HG03442 (cell line): Measurements from ENCODE around the gene CAPN8.

Source experiments
- ATAC-seq: cut with Tn5 transposase; IDR thresholded peaks from one replicate; pipeline ENCODE4 v1.9.1; 2021; ENCODE audit warnings: mild to moderate bottlenecking, moderate library complexity; ENCODE audit not compliant: unreplicated experiment

CAPN8 gene

GRCh38 chr1:223702735-223703667, 37.5 kb upstream of the CAPN8 start:
- no peak for ATAC-seq

- peak; percentile 35 for ATAC-seq
Measured at GRCh38 chr1:223700942-223701637, 35.6 kb upstream of the CAPN8 start.

GRCh38 chr1:223700388-223700918, 35.0 kb upstream of the CAPN8 start:
- ATAC-seq = no peak

GRCh38 chr1:223695941-223696340, 30.4 kb upstream of the CAPN8 start:
- no peak for ATAC-seq

GRCh38 chr1:223695014-223695548, 29.6 kb upstream of the CAPN8 start:
- no peak for ATAC-seq

- ATAC-seq = no peak
Measured at GRCh38 chr1:223691121-223691520, 25.6 kb upstream of the CAPN8 start.

GRCh38 chr1:223684488-223684792, 18.9 kb upstream of the CAPN8 start:
- ATAC-seq = no peak

GRCh38 chr1:223683586-223684487, 18.3 kb upstream of the CAPN8 start:
- no peak for ATAC-seq

GRCh38 chr1:223682502-223682901, 17.0 kb upstream of the CAPN8 start:
- no peak for ATAC-seq

GRCh38 chr1:223680188-223680587, 14.7 kb upstream of the CAPN8 start:
- no peak for ATAC-seq

- ATAC-seq = no peak
Measured at GRCh38 chr1:223678841-223679240, 13.3 kb upstream of the CAPN8 start.

GRCh38 chr1:223674119-223674890, 8.8 kb upstream of the CAPN8 start:
- no peak for ATAC-seq

- ATAC-seq = no peak
Measured at GRCh38 chr1:223670458-223671159, 5.1 kb upstream of the CAPN8 start.

GRCh38 chr1:223669003-223669795, 3.7 kb upstream of the CAPN8 start:
- ATAC-seq = no peak

GRCh38 chr1:223667484-223668182, 2.1 kb upstream of the CAPN8 start:
- ATAC-seq = no peak

- ATAC-seq = no peak
Measured at GRCh38 chr1:223664106-223664505, 1.4 kb downstream of the CAPN8 start.

- no peak for ATAC-seq
Measured at GRCh38 chr1:223662943-223663342, 2.6 kb downstream of the CAPN8 start.

- no peak for ATAC-seq
Measured at GRCh38 chr1:223659711-223660110, 5.8 kb downstream of the CAPN8 start.
